ENCODE data around the gene RPL7A. TPM values are rescaled to one million over a fixed set of nuclear protein-coding genes. Genes with fewer than 3 reads are reported as not detected.
"Not testable (repeated sequence)": the region's sequence is repeated elsewhere in the genome, so short reads cannot be mapped to it uniquely, and the experiment has no call there.

Gene RPL7A
- polyA plus RNA-seq, 1 experiment = 3,329 TPM

DNA sequence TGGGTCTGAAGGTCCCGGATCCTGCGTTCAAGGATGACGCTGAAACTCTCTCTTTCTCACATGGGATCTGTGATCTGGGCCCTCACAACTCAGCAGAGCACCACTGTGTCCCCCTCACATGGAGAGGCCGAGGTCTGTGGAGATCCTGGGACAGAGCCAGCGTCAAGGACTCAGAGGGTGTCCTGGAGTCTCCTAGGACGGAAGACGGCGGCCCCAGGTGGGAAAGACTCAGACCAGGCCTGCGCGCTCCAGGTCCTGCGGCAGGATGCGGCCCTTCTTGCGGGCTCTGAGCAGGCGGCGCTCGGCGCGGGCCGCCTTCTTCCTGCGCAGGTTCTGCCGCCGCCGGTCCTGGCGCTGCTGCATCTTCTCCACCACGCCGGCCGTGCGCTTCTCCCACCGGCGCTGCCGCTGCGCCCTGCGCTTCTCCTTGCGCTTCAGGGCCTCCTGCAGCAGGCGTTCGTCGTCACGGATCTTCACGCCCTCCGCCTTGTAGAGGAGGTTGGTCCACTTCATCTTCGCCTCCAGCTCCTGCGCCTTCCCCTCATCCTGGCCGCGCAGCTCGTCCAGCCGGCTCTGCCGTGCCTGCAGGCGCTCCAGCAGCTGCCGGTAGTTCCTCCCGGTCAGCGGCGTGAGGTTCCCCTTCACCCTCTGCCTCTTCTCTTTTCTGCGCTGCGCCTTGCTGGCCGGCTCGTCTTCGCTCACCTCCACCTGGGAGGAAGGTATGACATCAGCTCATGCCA is 16.2 kb upstream of the RPL7A start:
- no peaks in the 10 kb centered on the region for H3K27me3 ChIP-seq (ENCODE audit: control insufficient read depth, insufficient read depth, low read length)
- no peak for DNase-seq (ENCODE audit: low read depth)
- H3K4me3 ChIP-seq (ENCODE audit: low read depth, low read length) = no peak overlapping the region
- ChIA-PET POLR2A (no interaction called here), CTCF (interaction anchor here (1.2 to 2.8 kb wide), 2 partner anchors 145 kb away, joined by 7 to 16 read pairs; no protein-coding TSS in a partner anchor)
- peaks cover 32% of the 10 kb centered on the region for H3K36me3 ChIP-seq (ENCODE audit: control insufficient read depth, insufficient read depth, low read length)
- TF ChIP-seq, protein P1, sequence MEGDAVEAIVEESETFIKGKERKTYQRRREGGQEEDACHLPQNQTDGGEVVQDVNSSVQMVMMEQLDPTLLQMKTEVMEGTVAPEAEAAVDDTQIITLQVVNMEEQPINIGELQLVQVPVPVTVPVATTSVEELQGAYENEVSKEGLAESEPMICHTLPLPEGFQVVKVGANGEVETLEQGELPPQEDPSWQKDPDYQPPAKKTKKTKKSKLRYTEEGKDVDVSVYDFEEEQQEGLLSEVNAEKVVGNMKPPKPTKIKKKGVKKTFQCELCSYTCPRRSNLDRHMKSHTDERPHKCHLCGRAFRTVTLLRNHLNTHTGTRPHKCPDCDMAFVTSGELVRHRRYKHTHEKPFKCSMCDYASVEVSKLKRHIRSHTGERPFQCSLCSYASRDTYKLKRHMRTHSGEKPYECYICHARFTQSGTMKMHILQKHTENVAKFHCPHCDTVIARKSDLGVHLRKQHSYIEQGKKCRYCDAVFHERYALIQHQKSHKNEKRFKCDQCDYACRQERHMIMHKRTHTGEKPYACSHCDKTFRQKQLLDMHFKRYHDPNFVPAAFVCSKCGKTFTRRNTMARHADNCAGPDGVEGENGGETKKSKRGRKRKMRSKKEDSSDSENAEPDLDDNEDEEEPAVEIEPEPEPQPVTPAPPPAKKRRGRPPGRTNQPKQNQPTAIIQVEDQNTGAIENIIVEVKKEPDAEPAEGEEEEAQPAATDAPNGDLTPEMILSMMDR (IDR thresholded peaks at IDR 0.05; ENCODE audit: insufficient read depth, low read depth, low read length) = no peak

- ChIA-PET CTCF (interaction anchor here (0.7 to 1.2 kb wide), 2 partner anchors 146 to 395 kb away, joined by 3 to 7 read pairs; no protein-coding TSS in a partner anchor), POLR2A (no interaction called here)
- no peak for DNase-seq (ENCODE audit: low read depth)
- Histone ChIP-seq H3K4me3 (ENCODE audit: low read depth, low read length) (no peak overlapping the region), H3K27me3 (ENCODE audit: control insufficient read depth, insufficient read depth, low read length) (no peaks in the 10 kb centered on the region), H3K36me3 (ENCODE audit: control insufficient read depth, insufficient read depth, low read length) (peaks cover 32% of the 10 kb centered on the region)
- TF ChIP-seq, protein P1 (IDR thresholded peaks at IDR 0.05; ENCODE audit: insufficient read depth, low read depth, low read length) = no peak
These were observed 15.7 kb upstream of the RPL7A start for GRCh38 chr9:133332381-133332730.

GRCh38 chr9:133333011-133333410 is 15.0 kb upstream of the RPL7A start:
- Histone ChIP-seq H3K4me3 (ENCODE audit: low read depth, low read length) (no peak overlapping the region), H3K27me3 (ENCODE audit: control insufficient read depth, insufficient read depth, low read length) (no peaks in the 10 kb centered on the region), H3K36me3 (ENCODE audit: control insufficient read depth, insufficient read depth, low read length) (peaks cover 32% of the 10 kb centered on the region)
- ChIA-PET POLR2A (no interaction called here), CTCF (interaction anchor here (0.7 kb wide), 1 partner anchor 394 kb away, joined by 3 read pairs; no protein-coding TSS in a partner anchor)
- DNase-seq (ENCODE audit: low read depth) = no peak
- TF ChIP-seq, protein P1 (IDR thresholded peaks at IDR 0.05; ENCODE audit: insufficient read depth, low read depth, low read length) = no peak

DNA sequence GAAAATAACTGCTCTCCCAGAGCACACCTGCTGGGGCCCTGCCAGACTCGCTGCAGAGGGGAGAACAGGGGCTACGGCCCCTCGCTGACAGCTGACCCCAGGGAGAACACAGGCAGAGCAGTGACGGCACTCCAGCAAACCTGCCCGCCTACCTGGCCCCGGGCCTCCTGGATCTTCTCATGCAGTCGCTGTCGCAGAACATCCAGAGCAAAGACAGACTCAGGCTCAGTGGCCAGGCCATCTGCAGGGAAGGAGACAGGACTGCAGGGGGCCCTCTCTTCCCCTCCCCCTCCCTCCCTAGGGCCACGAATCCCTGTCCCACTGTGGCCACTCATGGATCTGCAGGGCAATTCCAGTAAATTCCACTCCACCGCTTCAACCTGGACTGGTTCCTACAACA is 14.5 kb upstream of the RPL7A start:
- ChIA-PET CTCF (interaction anchor here (0.6 kb wide), 1 partner anchor 70 kb away, joined by 3 read pairs; no protein-coding TSS in a partner anchor), POLR2A (no interaction called here)
- Histone ChIP-seq H3K36me3 (ENCODE audit: control insufficient read depth, insufficient read depth, low read length) (peaks cover 32% of the 10 kb centered on the region), H3K27me3 (ENCODE audit: control insufficient read depth, insufficient read depth, low read length) (no peaks in the 10 kb centered on the region), H3K4me3 (ENCODE audit: low read depth, low read length) (no peak overlapping the region)
- no peak for DNase-seq (ENCODE audit: low read depth)
- TF ChIP-seq, protein P1 (IDR thresholded peaks at IDR 0.05; ENCODE audit: insufficient read depth, low read depth, low read length) = no peak

GRCh38 chr9:133334161-133334560 is 13.9 kb upstream of the RPL7A start:
- TF ChIP-seq, protein P1 (IDR thresholded peaks at IDR 0.05; ENCODE audit: insufficient read depth, low read depth, low read length) = no peak
- H3K36me3 ChIP-seq (ENCODE audit: control insufficient read depth, insufficient read depth, low read length) = peaks cover 32% of the 10 kb centered on the region
- H3K4me3 ChIP-seq (ENCODE audit: low read depth, low read length) = no peak overlapping the region
- CTCF ChIA-PET = interaction anchor here (0.6 to 1.3 kb wide), 5 partner anchors 8 to 148 kb away, joined by 3 read pairs; no protein-coding TSS in a partner anchor
- no peak for DNase-seq (ENCODE audit: low read depth)
- POLR2A ChIA-PET = no interaction called here
- H3K27me3 ChIP-seq (ENCODE audit: control insufficient read depth, insufficient read depth, low read length) = no peaks in the 10 kb centered on the region

DNA sequence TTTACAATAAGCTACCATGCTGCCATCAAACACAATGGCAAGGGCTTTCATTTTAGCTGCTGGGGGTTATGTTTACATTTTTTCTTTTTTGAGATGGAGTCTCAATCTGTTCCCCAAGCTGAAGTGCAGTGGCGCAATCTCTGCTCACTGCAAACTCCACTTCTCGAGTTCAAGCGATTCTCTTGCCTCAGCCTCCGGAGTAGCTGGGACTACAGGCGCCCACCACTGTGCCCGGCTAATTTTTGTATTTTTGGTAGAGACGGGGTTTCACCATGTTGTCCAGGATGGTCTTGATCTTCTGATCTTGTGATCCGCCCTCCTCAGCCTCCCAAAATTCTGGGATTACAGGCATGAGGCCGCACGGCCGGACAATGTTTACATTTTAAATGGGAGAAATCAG is 13.1 kb upstream of the RPL7A start:
- Histone ChIP-seq H3K4me3 (ENCODE audit: low read depth, low read length) (peak overlapping the region; percentile 96), H3K36me3 (ENCODE audit: control insufficient read depth, insufficient read depth, low read length) (peaks cover 32% of the 10 kb centered on the region)
- POLR2A ChIA-PET; H3K27me3 ChIP-seq (ENCODE audit: control insufficient read depth, insufficient read depth, low read length); DNase-seq (ENCODE audit: low read depth): not testable (repeated sequence)
- CTCF ChIA-PET = interaction anchor here (0.6 to 1.3 kb wide), 5 partner anchors 9 to 148 kb away, joined by 3 read pairs; no protein-coding TSS in a partner anchor

Data from BJ (cell line).